HG02571 (cell line): ENCODE data around the gene SPINK14.

Experiments
- ATAC-seq: cut with Tn5 transposase; IDR thresholded peaks from one replicate; pipeline ENCODE4 v1.9.1; 2021; ENCODE audit warnings: mild to moderate bottlenecking, moderate library complexity; ENCODE audit not compliant: unreplicated experiment

SPINK14 gene

DNA sequence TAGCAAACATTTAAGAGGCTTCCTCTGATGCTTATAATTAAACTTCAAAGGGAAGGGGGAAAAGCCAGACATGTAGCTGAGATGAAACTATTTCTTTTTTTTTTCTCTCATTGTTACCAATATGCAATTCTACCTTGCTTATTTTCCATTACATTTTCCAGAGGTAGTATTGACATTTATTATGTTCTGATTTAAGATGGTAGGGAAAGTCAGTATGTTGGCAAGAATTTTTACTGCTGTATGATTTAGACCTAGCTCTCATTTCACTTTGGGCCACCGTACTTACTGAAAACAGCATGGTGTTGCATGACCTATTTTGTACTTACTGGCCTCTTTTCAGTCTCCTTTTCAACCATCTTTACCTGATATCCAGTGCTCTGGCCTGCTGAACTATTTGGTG is 24.9 kb downstream of the SPINK14 start:
- ATAC-seq, result no peak

- ATAC-seq, result no peak
Measured at GRCh38 chr5:148201151-148201550, 32.8 kb downstream of the SPINK14 start.

- no peak for ATAC-seq
Measured at GRCh38 chr5:148202531-148203203, 34.3 kb downstream of the SPINK14 start, which contains the start of gene SPINK6. Gene SPINK6, plus strand, starts transcription at chr5:148203042. Its CDS starts 55 bp downstream, at chr5:148203097.

- no peak for ATAC-seq
Measured at GRCh38 chr5:148205044-148205806, 36.9 kb downstream of the SPINK14 start.

DNA sequence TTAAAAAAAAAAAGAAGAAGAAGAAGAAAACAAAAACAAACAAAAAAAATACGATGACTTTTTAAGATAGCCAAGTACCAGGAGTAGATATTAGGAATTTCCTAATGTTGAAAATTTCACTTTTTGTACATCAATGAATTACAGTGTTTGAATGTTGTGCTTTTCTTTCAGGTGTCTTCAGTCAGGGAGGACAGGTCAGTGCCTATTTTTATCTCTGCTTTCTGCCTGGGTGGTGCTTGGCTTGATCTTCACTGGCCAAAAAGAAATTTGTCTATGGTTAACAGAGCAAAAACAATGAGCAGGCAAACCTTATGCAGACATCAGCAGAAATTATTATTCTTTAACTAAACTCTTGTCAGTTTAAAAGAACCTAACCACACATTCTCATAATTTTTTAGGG is 37.5 kb downstream of the SPINK14 start:
- no peak for ATAC-seq

- no peak for ATAC-seq
Measured at GRCh38 chr5:148206620-148207019, 38.3 kb downstream of the SPINK14 start.

DNA sequence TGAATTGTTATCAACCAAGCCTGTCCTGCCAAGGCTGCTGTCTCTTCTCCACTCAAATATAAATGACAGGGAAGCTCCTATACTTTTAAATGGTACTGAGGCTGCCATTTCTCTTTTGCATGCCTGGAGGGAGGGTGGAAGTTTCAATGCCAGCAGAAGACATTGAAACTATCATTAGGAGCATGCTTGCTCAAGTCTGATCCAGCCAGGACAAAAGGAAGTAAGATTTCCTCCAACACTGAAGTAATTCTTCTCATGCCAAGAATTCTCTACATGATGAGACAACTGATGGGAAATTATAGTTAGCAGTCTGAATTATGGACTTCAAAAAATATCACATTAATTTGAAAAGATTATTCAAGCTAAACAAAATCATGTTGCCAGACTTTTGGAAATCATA is 39.9 kb downstream of the SPINK14 start:
- ATAC-seq, result no peak

DNA sequence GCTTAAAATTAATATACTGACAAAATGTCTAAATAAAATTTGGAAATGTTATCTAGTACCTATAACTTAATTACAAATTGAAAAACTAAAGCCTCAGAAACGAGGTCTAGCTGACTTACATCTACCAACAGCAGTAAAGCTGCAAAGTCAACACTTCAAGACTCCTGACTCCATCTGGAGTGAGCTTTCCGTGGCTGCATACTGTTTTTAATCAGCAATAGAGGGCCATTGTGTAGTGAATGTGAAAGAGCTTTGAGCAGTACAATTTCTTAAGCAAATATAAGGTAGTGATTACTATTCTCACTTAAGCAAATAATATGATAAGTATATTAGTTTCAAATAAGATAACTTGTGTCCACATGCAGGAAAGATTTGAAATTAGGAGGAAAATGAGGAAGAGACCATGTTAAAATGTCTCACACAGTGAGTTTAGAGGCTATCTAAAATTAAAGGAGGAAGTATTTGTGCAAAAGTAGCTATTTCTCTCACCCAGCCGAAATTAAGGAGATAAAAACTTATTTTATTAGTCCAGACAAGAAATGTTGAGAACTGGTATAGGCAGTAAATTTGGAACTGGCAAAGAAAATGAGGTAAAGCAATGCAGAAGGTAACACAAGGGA is 40.9 kb downstream of the SPINK14 start:
- ATAC-seq, result no peak

DNA sequence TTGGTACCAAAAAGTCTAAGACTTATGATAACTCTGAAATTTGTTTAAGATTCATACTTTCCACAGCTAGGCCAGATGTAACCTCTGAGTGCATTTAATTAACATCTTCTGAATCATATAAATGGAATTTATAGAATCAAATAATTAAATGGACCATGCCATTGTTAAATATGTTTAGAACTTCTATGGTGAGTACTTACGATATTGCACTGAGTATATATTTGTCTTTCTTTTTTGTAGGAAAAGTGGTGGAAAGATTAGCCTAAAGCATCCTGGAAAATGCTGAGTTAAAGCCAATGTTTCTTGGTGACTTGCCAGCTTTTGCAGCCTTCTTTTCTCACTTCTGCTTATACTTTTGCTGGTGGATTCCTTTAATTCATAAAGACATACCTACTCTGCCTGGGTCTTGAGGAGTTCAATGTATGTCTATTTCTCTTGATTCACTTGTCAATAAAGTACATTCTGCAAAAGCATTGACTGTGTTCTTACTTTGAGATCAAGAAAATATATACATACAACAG is 46.4 kb downstream of the SPINK14 start:
- ATAC-seq, result no peak

DNA sequence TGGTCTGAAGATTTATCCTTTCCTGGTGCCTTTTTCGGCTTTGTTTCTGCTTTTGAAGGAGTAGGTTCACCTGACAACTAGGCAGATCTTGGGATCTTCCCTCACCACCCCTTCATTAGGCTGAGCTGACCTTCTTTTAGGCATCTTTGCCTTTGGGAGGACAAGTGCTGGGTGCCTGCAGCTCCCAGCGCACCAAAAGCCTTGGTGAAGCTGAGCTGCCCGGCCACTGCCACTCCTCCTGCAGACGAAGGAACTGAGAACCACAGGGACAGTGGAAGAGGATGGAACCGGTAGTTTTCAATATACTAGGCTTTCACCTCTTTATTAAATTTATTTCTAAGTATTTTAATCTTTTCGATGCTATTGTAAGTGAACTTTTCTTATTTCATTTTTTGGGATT is 53.2 kb downstream of the SPINK14 start:
- no peak for ATAC-seq

- ATAC-seq, result no peak
Measured at GRCh38 chr5:148224117-148224742, 55.9 kb downstream of the SPINK14 start.
